IMR-90 (cell line): Measurements from ENCODE around the gene C5orf63. TPM values are rescaled to one million over a fixed set of nuclear protein-coding genes. Genes with fewer than 3 reads are reported as not detected.
A peak's percentile ranks its signal among the peaks of the same experiment; 100 is the strongest.

Experiments used
- ATAC-seq: fragments of 200-7000 bp; cut with Tn5 transposase; 2 replicates; pipeline ENCODE4 v1.9.1; 2020; ENCODE audit warnings: low read depth, mild to moderate bottlenecking, moderate library complexity
- BruUV-seq: library from RNA; stranded (reverse); fragments of 400-500 nt; replicated peaks from 2 replicates; lab custom pipeline; 2021; lab: Mats Ljungman, UMichigan
- CTCF ChIA-PET: fragments of 300-600 bp; formaldehyde crosslinking; extraction: SDS; loops from one replicate; lab custom pipeline; 2021; ENCODE audit warnings: antibody characterized with exemption; lab: Yijun Ruan, JAX
- POLR2A ChIA-PET: fragments of 300-600 bp; sonication (Branson Sonifier 250); formaldehyde crosslinking; loops from one replicate; lab custom pipeline; 2022; ENCODE audit warnings: antibody characterized with exemption; ENCODE audit not compliant: unreplicated experiment; lab: Charles Lee
- DNase-seq: peaks from one replicate; pipeline ENCODE4 v3.0.0; 2013
- H2AFZ ChIP-seq: replicated peaks from 2 replicates; pipeline ENCODE3; 2013; ENCODE audit warnings: low read length, mild to moderate bottlenecking; ENCODE audit not compliant: poor library complexity
- H2AK5ac ChIP-seq: 2 replicates; pipeline ENCODE4 v1.6.1; 2013; ENCODE audit warnings: low read depth, low read length, inconsistent platforms
- H2AK9ac ChIP-seq: replicated peaks from 2 replicates; pipeline ENCODE3; 2013; ENCODE audit warnings: mild to moderate bottlenecking, low read depth, low read length, moderate library complexity; ENCODE audit not compliant: poor library complexity
- H2BK120ac ChIP-seq: 2 replicates; pipeline ENCODE4 v1.6.1; 2013; ENCODE audit warnings: low read depth, low read length, inconsistent platforms
- H2BK15ac ChIP-seq: 3 replicates; pipeline ENCODE4 v1.6.1; 2013; ENCODE audit warnings: low read depth, low read length, inconsistent platforms
- H2BK20ac ChIP-seq: 2 replicates; pipeline ENCODE4 v1.6.1; 2013; ENCODE audit warnings: low read depth, mild to moderate bottlenecking, inconsistent platforms, low read length, moderate library complexity
- H2BK5ac ChIP-seq: 2 replicates; pipeline ENCODE4 v1.6.1; 2013; ENCODE audit warnings: mild to moderate bottlenecking, low read depth, low read length, inconsistent platforms; ENCODE audit not compliant: poor library complexity, severe bottlenecking
- H3K14ac ChIP-seq: replicated peaks from 2 replicates; pipeline ENCODE4 v1.6.1; 2013; ENCODE audit warnings: low read depth, low read length, inconsistent platforms
- H3K18ac ChIP-seq: 2 replicates; pipeline ENCODE4 v1.6.1; 2013; ENCODE audit warnings: low read depth, low read length, control low read depth
- H3K23ac ChIP-seq: 2 replicates; pipeline ENCODE4 v1.6.1; 2013; ENCODE audit warnings: low read depth, low read length, inconsistent platforms
- H3K27ac ChIP-seq: 2 replicates; pipeline ENCODE4 v1.5.1; 2013; ENCODE audit warnings: mild to moderate bottlenecking, control low read depth, low read length; ENCODE audit not compliant: insufficient read depth
- H3K27me3 ChIP-seq: 2 replicates; pipeline ENCODE4 v1.6.1; 2013; ENCODE audit warnings: low read length; ENCODE audit not compliant: control insufficient read depth, insufficient read depth
- H3K36me3 ChIP-seq: 2 replicates; pipeline ENCODE4 v1.6.1; 2013; ENCODE audit warnings: low read length, mixed read lengths; ENCODE audit not compliant: control insufficient read depth, insufficient read depth
- H3K4ac ChIP-seq: 2 replicates; pipeline ENCODE4 v1.6.1; 2013; ENCODE audit warnings: low read depth, low read length, inconsistent platforms
- H3K4me1 ChIP-seq: 2 replicates; pipeline ENCODE4 v1.6.1; 2013; ENCODE audit warnings: low read length, mixed read lengths; ENCODE audit not compliant: control insufficient read depth, insufficient read depth
- H3K4me2 ChIP-seq: 2 replicates; pipeline ENCODE4 v1.6.1; 2013; ENCODE audit warnings: low read depth, mild to moderate bottlenecking, control low read depth, low read length, moderate library complexity
- H3K4me3 ChIP-seq: 2 replicates; pipeline ENCODE4 v1.5.1; 2013; ENCODE audit warnings: low read depth, mild to moderate bottlenecking, control low read depth, low read length, moderate library complexity; ENCODE audit not compliant: insufficient read depth
- H3K56ac ChIP-seq: 2 replicates; pipeline ENCODE4 v1.6.1; 2013; ENCODE audit warnings: low read length, inconsistent platforms; ENCODE audit not compliant: insufficient read depth; ENCODE audit errors: extremely low read depth
- H3K79me1 ChIP-seq, 2 experiments: 2 replicates each; pipeline ENCODE4 v1.6.1; 2013; ENCODE audit warnings: low read length in 2 of 2, inconsistent platforms in 1 of 2, low read depth in 1 of 2
- H3K9ac ChIP-seq: 2 replicates; pipeline ENCODE4 v1.6.1; 2013; ENCODE audit warnings: low read depth, low read length, control low read depth
- H3K9me1 ChIP-seq: 2 replicates; pipeline ENCODE4 v1.6.1; 2013; ENCODE audit warnings: low read length, inconsistent platforms; ENCODE audit not compliant: insufficient read depth
- H3K9me3 ChIP-seq: 2 replicates; pipeline ENCODE4 v1.6.1; 2013; ENCODE audit warnings: low read length; ENCODE audit not compliant: control insufficient read depth, insufficient read depth
- H4K20me1 ChIP-seq: 2 replicates; pipeline ENCODE4 v1.6.1; 2013; ENCODE audit warnings: low read length, inconsistent platforms; ENCODE audit not compliant: insufficient read depth
- H4K5ac ChIP-seq: 2 replicates; pipeline ENCODE4 v1.6.1; 2013; ENCODE audit warnings: mild to moderate bottlenecking, low read depth, low read length, control low read depth
- H4K8ac ChIP-seq, 2 experiments: 2 replicates each; pipeline ENCODE4 v1.6.1; 2013; ENCODE audit warnings: low read depth in 2 of 2, low read length in 2 of 2, control low read depth in 1 of 2, inconsistent platforms in 1 of 2
- H4K91ac ChIP-seq: 2 replicates; pipeline ENCODE4 v1.6.1; 2013; ENCODE audit warnings: low read depth, low read length, inconsistent platforms; ENCODE audit not compliant: insufficient read depth
- BHLHE40 ChIP-seq: fragments of 150-350 bp; IDR thresholded peaks from 2 replicates; pipeline ENCODE4 v1.6.1; 2016; ENCODE audit warnings: mild to moderate bottlenecking, low read depth, low read length
- CHD1 ChIP-seq: IDR thresholded peaks from 2 replicates; pipeline ENCODE4 v1.6.1; 2012; ENCODE audit warnings: low read depth, low read length, improper control_type of control experiment
- CTCF ChIP-seq: conservative IDR thresholded peaks from 2 replicates; pipeline ENCODE4 v1.5.1; 2012; ENCODE audit warnings: mild to moderate bottlenecking, low read depth, low read length, improper control_type of control experiment
- ELK1 ChIP-seq: fragments of 150-350 bp; IDR thresholded peaks from 2 replicates; pipeline ENCODE4 v1.6.1; 2016; ENCODE audit warnings: low read depth, mild to moderate bottlenecking, low read length, moderate library complexity, borderline replicate concordance
- FOS ChIP-seq: fragments of 150-350 bp; IDR thresholded peaks from 2 replicates; pipeline ENCODE4 v1.6.1; 2016; ENCODE audit warnings: low read depth, low read length
- MXI1 ChIP-seq: IDR thresholded peaks from 2 replicates; pipeline ENCODE4 v1.6.1; 2012; ENCODE audit warnings: low read depth, mild to moderate bottlenecking, low read length, moderate library complexity, borderline replicate concordance
- NFE2L2 ChIP-seq: fragments of 150-350 bp; IDR thresholded peaks from 2 replicates; pipeline ENCODE4 v1.6.1; 2016; ENCODE audit warnings: low read depth, mild to moderate bottlenecking, low read length
- RAD21 ChIP-seq: IDR thresholded peaks from 2 replicates; pipeline ENCODE4 v1.6.1; 2012; ENCODE audit warnings: low read length, improper control_type of control experiment
- SMC3 ChIP-seq: fragments of 150-350 bp; IDR thresholded peaks from 2 replicates; pipeline ENCODE4 v1.6.1; 2016; ENCODE audit warnings: low read depth, mild to moderate bottlenecking, antibody characterized with exemption, low read length, moderate library complexity
- USF2 ChIP-seq: fragments of 150-350 bp; IDR thresholded peaks from 2 replicates; pipeline ENCODE4 v1.6.1; 2017; ENCODE audit warnings: mild to moderate bottlenecking, antibody characterized with exemption, low read length, low read depth
- WGBS, 2 experiments: methylation state at CpG; one replicate each; pipeline versions ENCODE4 v1.1.5 to v1.1.7; 2013; ENCODE audit warnings: missing lambda C conversion rate in 2 of 2; ENCODE audit not compliant: insufficient read length in 1 of 2; ENCODE audit errors: extremely low coverage in 2 of 2; 5-methylcytosine and 5-hydroxymethylcytosine counted together
- dilution Hi-C: fragments of 300-500 bp; cut with HindIII; formaldehyde crosslinking; loops from one replicate; pipeline ENCODE4 v1.14.3; 2018; ENCODE audit warnings: low sequenced_read_pairs; ENCODE audit not compliant: unreplicated experiment
- in situ Hi-C: fragments of 300-500 bp; cut with MboI; formaldehyde crosslinking; loops from 3 replicates; pipeline ENCODE4 v1.14.3; 2019; ENCODE audit warnings: low sequenced_read_pairs, inconsistent platforms, mixed read lengths
- intact Hi-C: fragments of 100-400 bp; cut with micrococcal nuclease; formaldehyde crosslinking; loops from 2 replicates; pipeline ENCODE4 v1.10.0; 2022
- polyA plus RNA-seq, 3 experiments: library from polyadenylated mRNA; depleted of rRNA; stranded (reverse); fragments of >200 nt; gene quantifications; 2 replicates each; pipeline ENCODE4 v1.2.3, GENCODE V29; 2012; ENCODE audit warnings: low replicate concordance in 1 of 3
- total RNA-seq: library from RNA; depleted of rRNA; stranded (reverse); fragments of >200 nt; gene quantifications from 2 replicates; pipeline ENCODE4 v1.2.3, GENCODE V29; 2012

Gene C5orf63
- total and polyA plus RNA-seq, 2 of the 4 experiments (the other 2 are of a cell fraction), result 0.72 to 1.1 TPM

GRCh38 chr5:127042593-127042992 lies 30.7 kb downstream of the C5orf63 start:
- no peak overlapping the region for H3K27ac ChIP-seq
- H3K9ac ChIP-seq, result no peak overlapping the region
- H2AFZ ChIP-seq, result no peak overlapping the region
- intact Hi-C loops, result loop anchor here (10.0 kb wide), 1 partner anchor 388 kb away; no protein-coding TSS in a partner anchor
- in situ Hi-C loops, result no loop called here
- peaks cover 3% of the 10 kb centered on the region; the same call in 1 of the 2 replicates for H3K4me1 ChIP-seq
- H3K14ac ChIP-seq, result no peak overlapping the region
- H3K79me1 ChIP-seq, result no peaks in the 10 kb centered on the region
- H3K27me3 ChIP-seq, result no peaks in the 10 kb centered on the region
- no peak overlapping the region for H3K18ac ChIP-seq
- dilution Hi-C loops, result no loop called here
- H4K91ac ChIP-seq, result no peak overlapping the region
- H3K23ac ChIP-seq, result no peak overlapping the region
- no peak overlapping the region for H4K5ac ChIP-seq
- no peak overlapping the region for H4K8ac ChIP-seq
- peak; percentile 49 for DNase-seq
- H3K4me3 ChIP-seq, result no peak overlapping the region
- H2BK120ac ChIP-seq, result no peak overlapping the region; the same call in 1 of the 2 replicates
- H3K4me2 ChIP-seq, result no peak overlapping the region
- ChIA-PET CTCF (no interaction called here), POLR2A (no interaction called here)
- no peak overlapping the region for H2BK20ac ChIP-seq
- no peaks in the 10 kb centered on the region for H3K36me3 ChIP-seq
- H3K56ac ChIP-seq, result no peak overlapping the region
- H4K20me1 ChIP-seq, result no peaks in the 10 kb centered on the region
- ATAC-seq, result no peak
- peak overlapping the region; percentile 66; the same call in 1 of the 2 replicates for H3K4ac ChIP-seq
- no peak overlapping the region for H2AK5ac ChIP-seq
- no peak overlapping the region for H2BK5ac ChIP-seq
- no peak overlapping the region for H2BK15ac ChIP-seq
- H3K9me3 ChIP-seq, result no peaks in the 10 kb centered on the region
- peak; percentile 47 for TF ChIP-seq CTCF
- TF ChIP-seq NFE2L2, result no peak
- TF ChIP-seq FOS, result no peak
- TF ChIP-seq MXI1, result no peak
- TF ChIP-seq RAD21, result peak; percentile 52; the same call in 1 of the 2 replicates
- no peak for TF ChIP-seq CHD1
- no peak for TF ChIP-seq BHLHE40
- TF ChIP-seq SMC3, result peak; percentile 45
- TF ChIP-seq ELK1, result no peak
- TF ChIP-seq USF2, result no peak
- no TSS peak for BruUV-seq
- no CpG with 5 or more reads among the region's 2 CpGs for WGBS, 2 experiments
- peaks cover 12% of the 10 kb centered on the region for H3K9me1 ChIP-seq
- no peak overlapping the region for H2AK9ac ChIP-seq
